Endothelial cell of umbilical vein (primary cell): Measurements from ENCODE around the gene CASK. TPM values are rescaled to one million over a fixed set of nuclear protein-coding genes. Genes with fewer than 3 reads are reported as not detected.

Experiments
- BruUV-seq: library from RNA; stranded (reverse); fragments of 400-500 nt; replicated peaks from 2 replicates; lab custom pipeline; 2021; lab: Mats Ljungman, UMichigan
- CTCF ChIA-PET: fragments of 300-600, 350-600 bp; sonication (Branson Sonifier 250); formaldehyde crosslinking; loops from one replicate; lab custom pipeline; 2021; ENCODE audit warnings: antibody characterized with exemption, inconsistent platforms; lab: Charles Lee
- POLR2A ChIA-PET: fragments of 300-600, 350-600 bp; sonication (Branson Sonifier 250); formaldehyde crosslinking; loops from one replicate; lab custom pipeline; 2021; ENCODE audit warnings: antibody characterized with exemption, inconsistent platforms; lab: Charles Lee
- DNase-seq: peaks from one replicate; pipeline ENCODE4 v3.0.0-alpha.2; 2011; ENCODE audit warnings: low read depth, low spot score
- FAIRE-seq: peaks from 2 replicates; lab custom pipeline; 2011; peaks lifted over from hg19 to GRCh38; lab: Jason Lieb, UNC
- H2AFZ ChIP-seq: 2 replicates; pipeline ENCODE4 v1.6.0; 2012; ENCODE audit warnings: low read depth, low read length, control low read depth, inconsistent platforms
- H3K27ac ChIP-seq: 2 replicates; pipeline ENCODE4 v1.5.1; 2011; ENCODE audit warnings: low read depth, mild to moderate bottlenecking, control low read depth, low read length, moderate library complexity; ENCODE audit not compliant: insufficient read depth
- H3K27me3 ChIP-seq, 2 experiments: 2 replicates each; pipeline versions ENCODE4 v1.6.0 to v1.6.1; 2011; ENCODE audit warnings: low read length in 2 of 2, mixed read lengths in 1 of 2; ENCODE audit not compliant: control insufficient read depth in 2 of 2, insufficient read depth in 2 of 2
- H3K36me3 ChIP-seq, 2 experiments: 2 replicates in 1 of 2; 3 replicates in 1 of 2; pipeline ENCODE4 v1.5.1; 2011; ENCODE audit warnings: low read length in 2 of 2, mild to moderate bottlenecking in 1 of 2, moderate library complexity in 1 of 2; ENCODE audit not compliant: control insufficient read depth in 2 of 2, insufficient read depth in 2 of 2; ENCODE audit errors: extremely low read depth in 1 of 2
- H3K4me1 ChIP-seq: 3 replicates; pipeline ENCODE4 v1.5.1; 2011; ENCODE audit warnings: mild to moderate bottlenecking, low read length; ENCODE audit not compliant: control insufficient read depth, insufficient read depth; ENCODE audit errors: extremely low read depth
- H3K4me2 ChIP-seq: 2 replicates; pipeline ENCODE4 v1.6.1; 2011; ENCODE audit warnings: low read length, control low read depth, mixed read lengths; ENCODE audit not compliant: insufficient read depth
- H3K4me3 ChIP-seq, 3 experiments: fragments of 200-600 bp in 1 of 3; sonication (generic), shearing (Covaris generic) in 1 of 3; replicated peaks in 1 of 3; 2 replicates each; pipeline ENCODE4 v1.5.1; 2011 to 2016; ENCODE audit warnings: control low read depth in 3 of 3, low read length in 3 of 3, mild to moderate bottlenecking in 2 of 3, inconsistent platforms in 1 of 3, low read depth in 1 of 3, moderate library complexity in 1 of 3; ENCODE audit not compliant: insufficient read depth in 1 of 3
- H3K79me2 ChIP-seq: 2 replicates; pipeline ENCODE4 v1.6.0; 2012; ENCODE audit warnings: low read length, inconsistent platforms; ENCODE audit not compliant: control insufficient read depth, insufficient read depth
- H3K9ac ChIP-seq: replicated peaks from 2 replicates; pipeline ENCODE3; 2011; ENCODE audit warnings: low read length, control low read depth; ENCODE audit not compliant: insufficient read depth; ENCODE audit errors: extremely low read depth
- H3K9me1 ChIP-seq: replicated peaks from 3 replicates; pipeline ENCODE4 v1.6.0; 2011; ENCODE audit warnings: mild to moderate bottlenecking, low read length; ENCODE audit not compliant: control insufficient read depth, insufficient read depth; ENCODE audit errors: extremely low read depth
- H3K9me3 ChIP-seq: replicated peaks from 2 replicates; pipeline ENCODE4 v1.5.1; 2012; ENCODE audit warnings: low read length, inconsistent platforms; ENCODE audit not compliant: control insufficient read depth, insufficient read depth
- H4K20me1 ChIP-seq: replicated peaks from 2 replicates; pipeline ENCODE3; 2011; ENCODE audit warnings: mild to moderate bottlenecking, low read length; ENCODE audit not compliant: control insufficient read depth, insufficient read depth; ENCODE audit errors: extremely low read depth
- CTCF ChIP-seq, 2 donors: IDR thresholded peaks; 1 replicate in 1 of 2; 2 replicates in 1 of 2; pipeline ENCODE4 v1.5.1; 2011; ENCODE audit warnings: low read length in 2 of 2, mild to moderate bottlenecking in 2 of 2, moderate library complexity in 2 of 2, control low read depth in 1 of 2, inconsistent platforms in 1 of 2, low read depth in 1 of 2; ENCODE audit not compliant: insufficient read depth in 1 of 2; ENCODE audit errors: extremely low read depth in 1 of 2
- EZH2 ChIP-seq: IDR thresholded peaks from 2 replicates; pipeline ENCODE4 v1.6.1; 2012; ENCODE audit warnings: borderline replicate concordance, low read depth, mild to moderate bottlenecking, moderate library complexity, low read length, inconsistent platforms; ENCODE audit not compliant: severe bottlenecking
- FOS ChIP-seq: IDR thresholded peaks from 2 replicates; pipeline ENCODE4 v1.6.1; 2011; ENCODE audit warnings: mild to moderate bottlenecking, low read length, moderate library complexity, borderline replicate concordance; ENCODE audit not compliant: insufficient read depth
- GATA2 ChIP-seq: IDR thresholded peaks from 2 replicates; pipeline ENCODE4 v1.7.0; 2011; ENCODE audit warnings: low read depth, mild to moderate bottlenecking, moderate library complexity, mixed read lengths, low read length; ENCODE audit not compliant: insufficient read length, insufficient read depth
- JUN ChIP-seq: IDR thresholded peaks from 2 replicates; pipeline ENCODE4 v1.6.1; 2011; ENCODE audit warnings: borderline replicate concordance, low read depth; ENCODE audit not compliant: insufficient read length, insufficient read depth
- MAX ChIP-seq: IDR thresholded peaks from 2 replicates; pipeline ENCODE4 v1.6.1; 2011; ENCODE audit not compliant: insufficient read depth, insufficient read length
- MYC ChIP-seq: IDR thresholded peaks from one replicate; pipeline ENCODE4 v1.6.1; 2011; ENCODE audit warnings: mild to moderate bottlenecking, low read depth, low read length
- POLR2A ChIP-seq: IDR thresholded peaks from 2 replicates; pipeline ENCODE4 v1.6.1; 2012; ENCODE audit warnings: low read depth, mild to moderate bottlenecking, control low read depth, low read length
- POLR2AphosphoS5 ChIP-seq: IDR thresholded peaks from 2 replicates; pipeline ENCODE4 v1.6.1; 2012; ENCODE audit warnings: low read depth, mild to moderate bottlenecking, control low read depth, low read length, moderate library complexity; ENCODE audit not compliant: insufficient read depth
- dilution Hi-C: fragments of 300-500 bp; cut with MboI; formaldehyde crosslinking; loops from one replicate; pipeline ENCODE4 v1.15.0; 2019; ENCODE audit warnings: low sequenced_read_pairs; ENCODE audit not compliant: extremely low pct_ligation_motif_present
- intact Hi-C: fragments of 100-400 bp; cut with micrococcal nuclease; formaldehyde crosslinking; loops from one replicate; pipeline ENCODE4 v1.10.0; 2022
- polyA plus RNA-seq, 4 experiments: library from polyadenylated mRNA; depleted of rRNA in 3 of 4; stranded (reverse) in 3 of 4; unstranded in 1 of 4; fragments of >200 nt; gene quantifications; 2 replicates each; pipeline versions ENCODE4 v1.2.1 to v1.2.3, GENCODE V29; 2011 to 2012; ENCODE audit warnings: missing spikeins in 1 of 4
- total RNA-seq: library from RNA; stranded (reverse); gene quantifications from 2 replicates; pipeline ENCODE4 v1.2.3, GENCODE V29; 2021

Gene CASK
- total and polyA plus RNA-seq, 2 donors (not counting 3 experiments of a cell fraction or from before 2014, with no cell fraction given): 6.4 to 30.4 TPM

- DNase-seq: no peak
- H3K79me2 ChIP-seq: no peaks in the 10 kb centered on the region
- H3K9me1 ChIP-seq: no peaks in the 10 kb centered on the region
- H3K27ac ChIP-seq: no peak overlapping the region
- H2AFZ ChIP-seq: no peak overlapping the region
- H3K4me1 ChIP-seq: no peaks in the 10 kb centered on the region
- H3K4me2 ChIP-seq: no peak overlapping the region
- no peak overlapping the region for H3K4me3 ChIP-seq
- no peak for TF ChIP-seq EZH2
- TF ChIP-seq JUN: no peak
- no peak for TF ChIP-seq MAX
- TF ChIP-seq MYC: no peak
- no peak for TF ChIP-seq GATA2
- no peak for TF ChIP-seq POLR2A
- no peak for TF ChIP-seq CTCF (IDR thresholded peaks at IDR 0.05; ENCODE audit: extremely low read depth in 1 of 2, insufficient read depth in 1 of 2, low read depth in 1 of 2, low read length in 2 of 2)
- TF ChIP-seq FOS: no peak
- no peak for TF ChIP-seq POLR2AphosphoS5
- ChIA-PET POLR2A (no interaction called here), CTCF (no interaction called here)
- H3K36me3 ChIP-seq: no peaks in the 10 kb centered on the region
- H4K20me1 ChIP-seq: no peaks in the 10 kb centered on the region
- intact Hi-C loops (no loop called here), dilution Hi-C loops (no loop called here)
- H3K9me3 ChIP-seq: no peaks in the 10 kb centered on the region
- no peak for FAIRE-seq
- no peaks in the 10 kb centered on the region for H3K27me3 ChIP-seq
- BruUV-seq: no TSS peak
- no peak overlapping the region for H3K9ac ChIP-seq
Observed at GRCh38 chrX:41604177-41604576, 319.2 kb downstream of the CASK start.
